DOHH2 (cell line): ENCODE measurements around the gene ATF5.

Source experiments
- CTCF ChIP-seq: fragments of 200-600 bp; sonication (generic); IDR thresholded peaks from one replicate; pipeline ENCODE4 v1.5.1; 2014; ENCODE audit warnings: antibody characterized with exemption, mild to moderate bottlenecking, low read depth, low read length; ENCODE audit not compliant: poor library complexity, severe bottlenecking
- EZH2phosphoT487 ChIP-seq: fragments of 200-600 bp; sonication (generic); IDR thresholded peaks from 2 replicates; pipeline ENCODE4 v1.6.1; 2017; ENCODE audit warnings: borderline replicate concordance, mild to moderate bottlenecking, antibody characterized with exemption, low read length, moderate library complexity, mixed read lengths

DNA sequence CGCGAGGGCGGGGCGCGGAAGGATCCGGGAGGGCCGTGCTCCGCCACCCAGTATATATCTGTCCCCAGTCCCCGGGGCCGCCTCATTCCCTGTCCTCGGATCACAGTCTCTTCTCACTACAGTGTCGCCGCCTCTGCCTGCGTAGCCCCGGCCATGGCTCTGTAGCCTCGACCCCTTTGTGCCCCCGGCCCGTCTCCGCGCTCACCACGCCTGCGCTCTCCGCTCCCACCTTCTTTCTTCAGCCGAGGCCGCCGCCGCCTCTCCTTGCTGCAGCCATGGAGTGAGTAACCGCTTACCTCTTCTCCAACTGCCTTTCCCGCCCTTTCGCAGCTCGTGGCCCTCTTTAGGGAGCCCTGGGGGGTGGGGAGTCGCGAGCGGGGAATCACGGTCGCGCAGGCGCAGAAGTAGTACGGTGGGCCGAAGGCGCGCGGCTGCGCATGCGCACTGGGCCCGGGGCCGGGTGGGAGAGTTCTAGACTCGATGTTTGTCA lies at the start of gene ATF5, which contains the start of gene NUP62:
- TF ChIP-seq CTCF (no peak), EZH2phosphoT487 (no peak)
